ENCODE results near the gene CAVIN1. TPM values are rescaled to one million over a fixed set of nuclear protein-coding genes. Genes with fewer than 3 reads are reported as not detected.
"Not testable (repeated sequence)": the region's sequence is repeated elsewhere in the genome, so short reads cannot be mapped to it uniquely, and the experiment has no call there.

The CAVIN1 gene
- total RNA-seq, 1 donor from 2014 or later: 681 TPM

GRCh38 chr17:42436391-42436790 is 13.3 kb upstream of the CAVIN1 start:
- DNase-seq (ENCODE audit: low spot score): no peak

- no peak for DNase-seq (ENCODE audit: low spot score)
Measured at GRCh38 chr17:42431758-42432161, 8.7 kb upstream of the CAVIN1 start.

- DNase-seq (ENCODE audit: low spot score): no peak
Measured at GRCh38 chr17:42429726-42430447, 6.8 kb upstream of the CAVIN1 start.

GRCh38 chr17:42428141-42428944 is 5.3 kb upstream of the CAVIN1 start:
- DNase-seq (ENCODE audit: low spot score): no peak

- no peak for DNase-seq (ENCODE audit: low spot score)
Measured at GRCh38 chr17:42424991-42425610, 2.0 kb upstream of the CAVIN1 start.

GRCh38 chr17:42423766-42424165 is 710 bp upstream of the CAVIN1 start:
- DNase-seq (ENCODE audit: low spot score): no peak

GRCh38 chr17:42422412-42422957 is 571 bp downstream of the CAVIN1 start:
- DNase-seq (ENCODE audit: low spot score): no peak

- no peak for DNase-seq (ENCODE audit: low spot score)
Measured at GRCh38 chr17:42421507-42422338, 1.3 kb downstream of the CAVIN1 start.

GRCh38 chr17:42421136-42421506 is 1.9 kb downstream of the CAVIN1 start:
- DNase-seq (ENCODE audit: low spot score): no peak

GRCh38 chr17:42417981-42418380 is 5.1 kb downstream of the CAVIN1 start:
- not testable (repeated sequence) for DNase-seq (ENCODE audit: low spot score)

- DNase-seq (ENCODE audit: low spot score): no peak
Measured at GRCh38 chr17:42414704-42415409, 8.2 kb downstream of the CAVIN1 start.

GRCh38 chr17:42413464-42414040 is 9.5 kb downstream of the CAVIN1 start:
- DNase-seq (ENCODE audit: low spot score): no peak

- DNase-seq (ENCODE audit: low spot score): no peak
Measured at GRCh38 chr17:42411905-42412679, 11.0 kb downstream of the CAVIN1 start.

GRCh38 chr17:42411361-42411760 is 11.7 kb downstream of the CAVIN1 start:
- no peak for DNase-seq (ENCODE audit: low spot score)

GRCh38 chr17:42410319-42410685 is 12.8 kb downstream of the CAVIN1 start:
- DNase-seq (ENCODE audit: low spot score): no peak

- no peak for DNase-seq (ENCODE audit: low spot score)
Measured at GRCh38 chr17:42409523-42410318, 13.3 kb downstream of the CAVIN1 start.

- no peak for DNase-seq (ENCODE audit: low spot score)
Measured at GRCh38 chr17:42408061-42408460, 15.0 kb downstream of the CAVIN1 start.

- no peak for DNase-seq (ENCODE audit: low spot score)
Measured at GRCh38 chr17:42407289-42407836, 15.7 kb downstream of the CAVIN1 start.
